ENCODE measurements around the gene DMGDH.
A peak's percentile ranks its signal among the peaks of the same experiment; 100 is the strongest.
"Not testable (repeated sequence)": the region's sequence is repeated elsewhere in the genome, so short reads cannot be mapped to it uniquely, and the experiment has no call there.

DMGDH gene

GRCh38 chr5:78985116-78985724 is 84.3 kb downstream of the DMGDH start, which contains the start of gene ARSB:
Gene ARSB, minus strand, starts transcription at chr5:78985310. Its CDS starts 62 bp downstream, at chr5:78985248.
- TF ChIP-seq POLR2A (IDR thresholded peaks at IDR 0.05; ENCODE audit: low read length), result peak; percentile 60
- no peak for TF ChIP-seq GATA1 (IDR thresholded peaks at IDR 0.05; ENCODE audit: low read depth, low read length)
- DNase-seq, result peak; percentile 78 to 86

GRCh38 chr5:78984439-78985115 is 84.9 kb downstream of the DMGDH start:
- DNase-seq, result peak; percentile 86 to 92

DNA sequence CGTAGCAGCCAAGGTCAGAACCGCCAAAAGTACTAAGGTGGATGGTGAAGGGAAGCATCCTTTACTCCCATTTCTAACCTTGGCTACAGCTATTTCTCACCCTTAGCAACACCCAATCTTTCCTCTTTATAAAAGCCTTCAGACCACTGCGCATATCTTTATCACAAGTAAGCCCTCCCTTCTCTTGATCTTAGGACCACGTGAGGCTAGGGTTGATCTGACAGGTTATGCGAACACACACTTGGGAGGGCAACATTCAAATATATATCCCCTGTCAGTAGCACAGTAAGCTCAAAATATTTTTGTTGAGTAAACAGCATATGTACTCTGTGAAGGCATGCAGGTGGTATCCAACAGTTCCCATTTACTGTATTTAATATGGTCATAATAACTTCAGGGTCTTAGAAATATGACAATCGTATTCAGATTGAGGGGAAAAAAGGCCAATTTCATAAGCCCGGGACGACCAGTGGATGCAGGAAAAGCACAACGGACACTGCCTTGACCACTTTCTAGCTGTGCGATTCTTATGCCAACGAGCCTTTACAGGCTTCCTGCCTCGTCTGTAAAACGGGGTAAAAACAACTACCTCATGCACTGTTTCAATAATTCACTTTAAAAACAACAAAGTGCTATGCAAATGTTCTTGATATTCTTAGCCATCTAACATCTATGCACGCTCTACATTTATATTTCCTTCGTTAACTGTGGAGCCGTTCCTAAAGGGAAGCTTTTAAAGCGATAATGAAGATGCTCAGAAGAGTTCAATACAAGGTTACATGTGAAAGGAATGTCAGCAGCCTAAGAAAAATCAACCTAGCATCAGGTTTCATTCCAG is 85.7 kb downstream of the DMGDH start:
- DNase-seq, result peak; percentile 45 to 50

More at GRCh38 chr5:78984439-78985115, 84.9 kb downstream of the DMGDH start:
- no peak for TF ChIP-seq GATA1 (IDR thresholded peaks at IDR 0.05; ENCODE audit: low read depth, low read length)
- TF ChIP-seq POLR2A (IDR thresholded peaks at IDR 0.05; ENCODE audit: low read length), result peak; percentile 54

GRCh38 chr5:78983194-78983593 is 86.3 kb downstream of the DMGDH start:
- DNase-seq, result not testable (repeated sequence)

More for the DNA sequence above, 85.7 kb downstream of the DMGDH start:
- TF ChIP-seq POLR2A (IDR thresholded peaks at IDR 0.05; ENCODE audit: low read length) (no peak), GATA1 (IDR thresholded peaks at IDR 0.05; ENCODE audit: low read depth, low read length) (no peak)

GRCh38 chr5:78979909-78980308 is 89.6 kb downstream of the DMGDH start:
- TF ChIP-seq POLR2A (IDR thresholded peaks at IDR 0.05; ENCODE audit: low read length) (no peak), GATA1 (IDR thresholded peaks at IDR 0.05; ENCODE audit: low read depth, low read length) (no peak)
- DNase-seq, result no peak

DNA sequence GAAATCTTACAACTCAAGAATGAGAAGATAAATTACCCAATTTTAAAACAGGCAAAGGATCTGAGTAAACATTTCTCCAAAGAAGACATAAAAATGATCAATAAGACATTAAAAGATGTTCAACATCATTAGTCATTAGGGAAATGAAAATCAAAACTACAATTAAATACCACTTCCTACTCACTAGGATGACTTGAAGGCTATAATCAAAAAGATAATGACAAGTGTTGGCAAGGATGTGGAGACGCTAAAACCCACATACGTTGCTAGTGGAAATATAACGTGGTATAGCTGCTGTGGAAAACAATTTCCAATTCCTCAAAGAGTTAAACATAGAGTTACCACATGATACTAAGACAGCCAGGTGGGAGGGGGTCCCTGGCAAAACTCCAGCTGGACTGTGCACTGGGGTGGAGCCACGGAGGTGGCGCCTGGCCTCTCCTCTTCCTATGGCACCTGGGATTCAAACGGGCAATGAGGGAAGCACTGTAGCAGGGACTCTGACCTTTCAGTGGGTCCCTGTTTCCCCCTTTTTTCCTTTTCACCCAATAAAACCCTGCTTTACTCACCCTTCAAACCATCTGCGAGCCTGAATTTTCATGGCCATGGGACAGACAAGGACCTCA is 90.2 kb downstream of the DMGDH start:
- DNase-seq, result no peak
- TF ChIP-seq GATA1 (IDR thresholded peaks at IDR 0.05; ENCODE audit: low read depth, low read length) (no peak), POLR2A (IDR thresholded peaks at IDR 0.05; ENCODE audit: low read length) (no peak)

- DNase-seq, result no peak
- no peak for TF ChIP-seq POLR2A (IDR thresholded peaks at IDR 0.05; ENCODE audit: low read length)
- no peak for TF ChIP-seq GATA1 (IDR thresholded peaks at IDR 0.05; ENCODE audit: low read depth, low read length)
Measured at GRCh38 chr5:78975035-78975434, 94.4 kb downstream of the DMGDH start.

DNA sequence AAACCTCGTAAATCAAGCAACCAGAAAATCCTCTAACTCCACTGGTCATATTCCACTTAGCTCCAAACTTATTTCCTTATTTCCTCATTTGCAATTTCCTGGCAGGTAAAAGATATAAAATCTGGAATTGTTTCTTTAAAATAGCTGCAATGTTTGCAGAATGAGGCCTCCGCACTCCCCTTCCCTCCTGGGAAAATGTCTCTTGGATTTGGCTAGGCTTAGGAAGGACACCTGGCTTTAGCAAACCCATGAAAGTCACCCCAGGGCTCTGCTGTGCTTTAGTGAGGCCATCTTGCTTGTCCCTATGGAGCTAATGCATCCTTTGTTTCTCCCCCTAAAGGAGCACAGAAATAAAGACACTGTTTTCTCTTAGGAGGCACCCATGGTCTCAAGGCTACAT is 94.9 kb downstream of the DMGDH start:
- TF ChIP-seq POLR2A (IDR thresholded peaks at IDR 0.05; ENCODE audit: low read length), result no peak
- no peak for TF ChIP-seq GATA1 (IDR thresholded peaks at IDR 0.05; ENCODE audit: low read depth, low read length)

GRCh38 chr5:78974011-78974410 is 95.5 kb downstream of the DMGDH start:
- TF ChIP-seq GATA1 (IDR thresholded peaks at IDR 0.05; ENCODE audit: low read depth, low read length) (no peak), POLR2A (IDR thresholded peaks at IDR 0.05; ENCODE audit: low read length) (no peak)
- no peak for DNase-seq

More for the DNA sequence above, 94.9 kb downstream of the DMGDH start:
- no peak for DNase-seq

DNA sequence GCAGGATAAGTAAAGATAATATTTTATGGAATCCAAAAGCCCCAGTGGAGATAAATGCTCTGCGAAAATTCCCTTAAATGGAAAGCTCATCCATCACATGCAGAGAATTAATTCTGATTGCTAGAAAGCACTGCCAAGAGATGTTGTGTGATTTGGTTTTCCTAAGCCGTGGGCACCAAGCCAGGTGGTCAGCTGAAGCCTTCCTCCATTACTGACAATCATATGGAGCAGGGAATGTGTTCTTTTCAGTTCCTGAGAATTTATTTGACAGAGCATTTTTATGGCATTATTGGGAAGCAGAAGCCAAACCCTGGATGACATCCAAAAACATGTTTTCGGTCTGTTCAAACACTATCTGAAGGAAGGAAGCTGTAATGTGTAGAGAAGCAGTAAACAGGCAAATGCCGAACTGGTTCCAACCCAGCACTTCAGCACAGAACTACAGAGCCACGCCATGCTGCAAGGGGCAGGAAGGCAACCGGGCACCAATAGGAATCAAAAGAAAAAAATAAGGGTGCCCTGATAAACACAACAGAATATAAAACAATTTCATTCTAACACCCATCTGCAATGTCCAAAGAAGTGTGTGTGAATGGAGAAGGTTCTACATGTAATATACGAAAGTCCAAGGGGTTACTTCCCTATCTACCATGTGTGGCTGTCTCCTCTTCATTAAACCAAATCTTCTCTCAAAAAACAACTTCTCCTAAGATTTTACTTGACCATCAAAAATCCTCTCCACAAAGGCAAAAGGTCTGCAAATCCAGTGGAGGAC is 96.6 kb downstream of the DMGDH start:
- DNase-seq, result no peak
- TF ChIP-seq GATA1 (IDR thresholded peaks at IDR 0.05; ENCODE audit: low read depth, low read length) (no peak), POLR2A (IDR thresholded peaks at IDR 0.05; ENCODE audit: low read length) (no peak)

- no peak for DNase-seq
- TF ChIP-seq POLR2A (IDR thresholded peaks at IDR 0.05; ENCODE audit: low read length) (no peak), GATA1 (IDR thresholded peaks at IDR 0.05; ENCODE audit: low read depth, low read length) (no peak)
Measured at GRCh38 chr5:78971998-78972397, 97.5 kb downstream of the DMGDH start.

DNA sequence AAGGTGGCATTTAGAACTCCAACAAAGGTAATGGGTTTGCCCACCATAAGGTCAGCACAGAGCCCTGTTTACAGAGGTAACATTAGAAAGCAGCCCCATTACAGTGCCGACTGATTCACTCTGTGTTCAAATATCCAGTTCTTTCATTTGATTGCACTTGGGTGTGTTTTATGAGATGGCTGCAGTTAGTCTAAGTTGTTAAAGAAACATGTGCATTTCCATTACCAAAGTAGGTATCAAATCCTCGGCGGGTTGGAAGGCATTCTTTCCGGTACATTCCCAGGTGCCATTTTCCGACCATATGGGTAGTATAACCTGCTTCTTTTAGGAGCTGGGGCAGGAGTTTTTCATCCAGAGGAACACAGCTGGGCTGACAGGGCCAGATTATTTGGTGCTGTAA is 100.7 kb downstream of the DMGDH start:
- DNase-seq, result no peak
- no peak for TF ChIP-seq GATA1 (IDR thresholded peaks at IDR 0.05; ENCODE audit: low read depth, low read length)
- no peak for TF ChIP-seq POLR2A (IDR thresholded peaks at IDR 0.05; ENCODE audit: low read length)

DNA sequence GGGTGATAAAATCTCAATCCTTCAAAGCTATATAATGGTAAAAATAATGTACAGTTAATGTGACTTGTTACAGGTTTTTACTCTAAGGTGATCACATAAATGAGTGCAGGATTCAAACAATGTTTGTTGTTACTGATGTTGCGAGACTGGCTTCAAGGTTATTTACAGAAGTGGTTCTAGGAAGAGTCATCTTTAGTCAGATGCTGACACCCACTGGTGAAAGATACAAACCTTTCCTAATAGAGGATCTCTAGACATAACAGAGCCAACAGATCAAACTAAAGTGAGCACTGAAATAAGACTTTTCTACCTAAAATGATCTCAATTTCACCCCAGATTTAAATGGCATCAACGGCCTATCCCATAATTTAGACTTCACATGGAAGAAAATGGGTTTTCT is 104.6 kb downstream of the DMGDH start:
- TF ChIP-seq GATA1 (IDR thresholded peaks at IDR 0.05; ENCODE audit: low read depth, low read length), result no peak
- no peak for TF ChIP-seq POLR2A (IDR thresholded peaks at IDR 0.05; ENCODE audit: low read length)
- peak; percentile 19 to 47 for DNase-seq

Data from erythroblast (primary cell).